ENCODE data around the gene KMT2D.

The KMT2D gene

DNA sequence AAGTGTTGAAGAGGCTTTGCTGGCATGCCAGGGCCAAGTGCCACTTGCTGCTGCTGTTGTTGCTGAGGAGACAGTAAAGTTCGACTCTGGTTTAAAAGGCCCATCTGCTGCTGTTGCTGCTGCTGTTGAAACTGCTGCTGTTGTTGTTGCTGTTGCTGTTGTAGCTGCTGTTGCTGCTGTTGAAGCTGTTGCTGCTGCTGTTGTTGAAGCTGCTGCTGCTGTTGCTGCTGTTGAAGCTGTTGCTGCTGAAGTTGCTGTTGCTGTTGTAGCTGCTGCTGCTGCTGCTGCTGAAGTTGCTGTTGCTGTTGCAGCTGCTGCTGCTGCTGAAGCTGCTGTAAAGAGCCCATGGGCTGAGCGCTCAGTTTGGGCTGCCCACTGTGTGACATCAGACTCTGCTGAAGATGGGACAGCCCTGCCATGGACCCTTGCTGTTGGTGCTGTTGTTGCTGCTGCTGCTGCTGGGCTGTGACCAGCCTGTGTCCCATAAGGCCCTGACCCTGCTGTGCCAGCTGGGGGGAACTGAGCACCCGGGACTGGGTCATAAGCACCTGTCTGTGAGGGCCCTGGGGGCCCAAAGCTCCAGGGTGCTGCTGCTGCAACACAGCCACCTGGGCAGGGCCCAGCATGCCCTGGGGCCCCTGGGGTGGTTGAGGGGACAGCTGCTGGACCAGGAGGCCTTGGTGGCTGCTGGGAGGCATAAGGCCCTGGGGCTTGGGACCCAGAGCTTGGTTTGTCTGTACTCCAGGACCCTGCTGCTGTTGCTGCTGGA lies 27.7 kb downstream of the KMT2D start:
- peaks cover 96% of the 10 kb centered on the region for H3K36me3 ChIP-seq (ENCODE audit: insufficient read depth, low read length)
- peaks cover 10% of the 10 kb centered on the region for H3K79me2 ChIP-seq (ENCODE audit: insufficient read depth, low read length)
- no peak overlapping the region for H3K4me2 ChIP-seq (ENCODE audit: insufficient read depth, low read length)
- ATAC-seq (ENCODE audit: insufficient read depth, low read depth) (0 out of 3 replicates have a peak, but pooled peaks have one; percentile 6), DNase-seq (no peak)
- H2AFZ ChIP-seq (ENCODE audit: low read depth, low read length): no peak overlapping the region
- no peaks in the 10 kb centered on the region for H3K9me3 ChIP-seq (ENCODE audit: insufficient read depth, low read length, severe bottlenecking)
- H3K4me3 ChIP-seq (ENCODE audit: low read depth in 1 of 2, low read length in 2 of 2): no peak overlapping the region
- H4K20me1 ChIP-seq (ENCODE audit: insufficient read depth, low read length): peaks cover 62% of the 10 kb centered on the region
- no peak overlapping the region for H3K9ac ChIP-seq (ENCODE audit: low read depth, low read length)
- no peak overlapping the region for H3K27ac ChIP-seq (ENCODE audit: low read length)
- H3K4me1 ChIP-seq (ENCODE audit: insufficient read depth, low read length): no peaks in the 10 kb centered on the region
- TF ChIP-seq CTCF (IDR thresholded peaks at IDR 0.05; ENCODE audit: borderline replicate concordance, extremely low read depth, low read length, poor library complexity, severe bottlenecking) (no peak), EZH2 (IDR thresholded peaks at IDR 0.05; ENCODE audit: borderline replicate concordance, low read depth, low read length, severe bottlenecking) (no peak)
- H3K27me3 ChIP-seq (ENCODE audit: insufficient read depth, low read length, poor library complexity): no peaks in the 10 kb centered on the region

GRCh38 chr12:49032276-49032675 lies 28.3 kb downstream of the KMT2D start:
- Histone ChIP-seq H2AFZ (ENCODE audit: low read depth, low read length) (no peak overlapping the region), H3K27me3 (ENCODE audit: insufficient read depth, low read length, poor library complexity) (no peaks in the 10 kb centered on the region), H4K20me1 (ENCODE audit: insufficient read depth, low read length) (peaks cover 59% of the 10 kb centered on the region), H3K9me3 (ENCODE audit: insufficient read depth, low read length, severe bottlenecking) (no peaks in the 10 kb centered on the region), H3K9ac (ENCODE audit: low read depth, low read length) (no peak overlapping the region), H3K4me1 (ENCODE audit: insufficient read depth, low read length) (no peaks in the 10 kb centered on the region), H3K27ac (ENCODE audit: low read length) (no peak overlapping the region), H3K79me2 (ENCODE audit: insufficient read depth, low read length) (peaks cover 4% of the 10 kb centered on the region), H3K36me3 (ENCODE audit: insufficient read depth, low read length) (peaks cover 96% of the 10 kb centered on the region), H3K4me2 (ENCODE audit: insufficient read depth, low read length) (no peak overlapping the region), H3K4me3 (ENCODE audit: low read depth in 1 of 2, low read length in 2 of 2) (no peak overlapping the region)
- ATAC-seq (ENCODE audit: insufficient read depth, low read depth): no peak
- no peak for TF ChIP-seq CTCF (IDR thresholded peaks at IDR 0.05; ENCODE audit: borderline replicate concordance, extremely low read depth, low read length, poor library complexity, severe bottlenecking)
- no peak for TF ChIP-seq EZH2 (IDR thresholded peaks at IDR 0.05; ENCODE audit: borderline replicate concordance, low read depth, low read length, severe bottlenecking)
- no peak for DNase-seq

DNA sequence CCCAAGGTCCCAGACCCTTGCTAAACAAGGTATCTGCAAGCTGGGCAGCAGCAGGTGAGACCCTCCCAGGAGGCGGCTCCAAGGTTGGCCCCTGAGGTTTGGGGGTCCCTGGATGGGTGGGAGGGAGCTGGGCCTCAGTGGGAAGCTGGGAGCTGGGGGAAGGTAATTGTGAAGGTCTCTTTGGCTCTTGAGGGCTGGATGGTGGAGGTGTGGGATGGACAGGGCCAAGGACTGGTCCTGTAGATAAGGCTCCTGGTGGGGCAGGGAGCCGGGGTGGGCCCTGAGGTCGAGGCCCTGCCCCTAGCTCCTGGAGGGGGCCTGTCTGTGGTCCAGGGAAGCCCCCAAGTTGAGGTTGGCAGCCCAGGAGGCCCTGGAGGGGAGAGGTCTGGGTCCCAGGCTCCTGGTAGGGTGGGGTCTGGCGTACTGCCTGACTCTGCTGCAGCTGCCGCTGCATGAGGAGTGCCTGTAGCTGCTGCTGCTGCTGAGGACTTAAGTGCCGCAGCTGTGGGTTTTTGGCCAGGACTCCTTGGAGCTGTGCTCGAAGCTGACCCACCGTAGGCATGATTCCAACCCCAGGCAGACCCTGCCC lies 28.9 kb downstream of the KMT2D start:
- H3K27me3 ChIP-seq (ENCODE audit: insufficient read depth, low read length, poor library complexity): no peaks in the 10 kb centered on the region
- no peak for DNase-seq
- TF ChIP-seq CTCF (IDR thresholded peaks at IDR 0.05; ENCODE audit: borderline replicate concordance, extremely low read depth, low read length, poor library complexity, severe bottlenecking) (no peak), EZH2 (IDR thresholded peaks at IDR 0.05; ENCODE audit: borderline replicate concordance, low read depth, low read length, severe bottlenecking) (no peak)
- H3K9me3 ChIP-seq (ENCODE audit: insufficient read depth, low read length, severe bottlenecking): no peaks in the 10 kb centered on the region
- H3K27ac ChIP-seq (ENCODE audit: low read length): no peak overlapping the region
- no peaks in the 10 kb centered on the region; the same call in 1 of the 2 replicates for H3K79me2 ChIP-seq (ENCODE audit: insufficient read depth, low read length)
- H3K9ac ChIP-seq (ENCODE audit: low read depth, low read length): no peak overlapping the region
- H3K4me1 ChIP-seq (ENCODE audit: insufficient read depth, low read length): no peaks in the 10 kb centered on the region
- no peak overlapping the region for H3K4me3 ChIP-seq (ENCODE audit: low read depth in 1 of 2, low read length in 2 of 2)
- H3K36me3 ChIP-seq (ENCODE audit: insufficient read depth, low read length): peaks cover 95% of the 10 kb centered on the region
- no peak overlapping the region for H3K4me2 ChIP-seq (ENCODE audit: insufficient read depth, low read length)
- H2AFZ ChIP-seq (ENCODE audit: low read depth, low read length): no peak overlapping the region
- peak; percentile 14; the same call in 1 of the 3 replicates for ATAC-seq (ENCODE audit: insufficient read depth, low read depth)
- peaks cover 53% of the 10 kb centered on the region for H4K20me1 ChIP-seq (ENCODE audit: insufficient read depth, low read length)

All from DND-41 (cell line).